ENCODE measurements around the gene CELF6.
"Not testable (repeated sequence)": the region's sequence is repeated elsewhere in the genome, so short reads cannot be mapped to it uniquely, and the experiment has no call there.

CELF6 gene

DNA sequence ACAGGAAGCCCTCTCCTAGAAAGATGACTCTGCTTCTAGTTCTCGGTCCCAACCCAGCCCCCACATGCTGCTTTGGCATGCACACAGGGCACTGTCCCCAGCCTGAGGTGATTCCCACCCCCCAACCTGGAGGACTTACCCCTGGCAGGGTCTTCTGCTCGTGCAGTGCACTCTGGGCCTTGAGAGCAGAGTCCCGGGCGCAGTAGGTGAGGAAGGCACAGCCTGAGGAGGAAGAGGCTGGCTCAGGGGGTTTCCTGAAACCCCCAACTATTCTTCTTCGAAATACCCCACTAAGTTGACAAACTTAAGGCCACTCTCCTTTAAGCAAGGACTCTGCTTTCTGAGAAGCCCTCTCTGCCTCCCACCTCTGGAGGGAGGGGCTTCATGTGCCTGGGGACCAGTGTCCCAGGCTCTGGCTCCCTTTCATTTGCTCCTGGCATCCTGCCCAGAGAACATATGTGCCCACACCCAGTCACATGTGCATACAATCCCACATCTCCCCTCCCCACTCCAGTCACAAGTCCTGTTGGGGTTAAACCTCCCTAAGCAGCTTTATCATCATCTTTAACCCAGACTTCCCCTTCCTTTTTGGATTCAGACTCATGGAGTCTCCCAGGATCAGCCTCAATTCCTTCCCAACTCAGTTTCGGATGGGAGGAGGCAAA is 4.1 kb downstream of the CELF6 start:
- FAIRE-seq = no peak

DNA sequence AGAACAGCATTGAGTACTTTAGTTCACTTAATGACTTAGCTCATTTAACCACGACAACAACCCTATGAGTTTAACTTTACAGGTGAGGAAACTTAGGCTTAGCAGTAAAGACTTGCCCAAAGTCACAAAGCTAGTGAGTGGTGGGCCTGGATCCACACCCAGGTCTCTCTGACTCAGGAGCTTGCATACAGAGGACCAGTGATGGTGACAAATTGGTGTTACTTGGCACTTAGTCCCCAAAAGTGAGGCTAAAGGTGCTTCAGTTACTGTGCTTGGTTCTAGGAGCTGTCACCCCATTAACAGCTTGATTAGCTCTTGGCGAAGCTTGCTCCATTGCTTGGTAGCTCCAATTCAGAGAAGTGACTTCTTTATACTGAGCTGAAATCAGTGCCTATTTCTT is 6.1 kb downstream of the CELF6 start:
- no peak for FAIRE-seq

- no peak for FAIRE-seq
Measured at GRCh38 chr15:72313448-72313840, 6.5 kb downstream of the CELF6 start.

- FAIRE-seq = no peak
Measured at GRCh38 chr15:72312605-72313447, 7.1 kb downstream of the CELF6 start.

DNA sequence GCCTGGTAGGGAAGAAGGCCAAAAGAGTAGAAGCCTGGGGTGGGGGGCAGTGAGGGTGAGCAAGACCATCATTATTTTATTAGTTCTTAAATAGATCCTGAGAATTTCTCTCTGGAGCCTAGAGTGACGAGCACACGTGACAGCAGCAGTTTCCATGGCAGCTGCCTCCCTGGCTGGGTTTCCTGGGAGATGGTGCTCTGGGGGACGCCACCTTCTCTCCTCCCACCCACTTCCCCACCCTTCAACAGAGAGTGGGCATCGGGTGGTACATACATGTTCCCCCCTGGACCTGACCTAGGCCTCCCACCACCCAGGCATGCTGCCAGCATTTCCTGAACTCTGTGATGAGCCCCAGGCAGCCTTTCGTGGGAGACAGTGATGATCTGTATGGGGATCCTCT is 12.9 kb downstream of the CELF6 start:
- no peak for FAIRE-seq

GRCh38 chr15:72306211-72306785 is 13.7 kb downstream of the CELF6 start:
- no peak for FAIRE-seq

DNA sequence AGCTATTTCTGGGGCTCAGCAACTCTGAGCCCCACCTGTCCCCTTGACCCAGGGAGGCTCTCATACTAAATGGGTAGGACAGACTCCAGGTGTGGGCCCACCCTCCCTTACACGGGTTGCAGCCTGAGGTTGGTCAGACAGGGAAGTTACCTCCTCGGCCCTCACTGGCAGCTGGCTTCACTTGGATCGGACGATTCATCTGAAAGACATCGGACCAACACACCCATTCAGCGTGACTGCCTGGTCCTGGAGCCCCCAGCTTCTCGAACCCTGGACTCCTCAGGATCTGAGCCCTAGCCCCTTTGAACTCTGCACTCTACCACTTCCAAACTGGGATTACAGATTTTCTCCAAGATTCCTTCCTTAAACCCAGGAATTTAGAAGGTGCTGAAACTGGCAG is 15.4 kb downstream of the CELF6 start:
- FAIRE-seq = no peak

DNA sequence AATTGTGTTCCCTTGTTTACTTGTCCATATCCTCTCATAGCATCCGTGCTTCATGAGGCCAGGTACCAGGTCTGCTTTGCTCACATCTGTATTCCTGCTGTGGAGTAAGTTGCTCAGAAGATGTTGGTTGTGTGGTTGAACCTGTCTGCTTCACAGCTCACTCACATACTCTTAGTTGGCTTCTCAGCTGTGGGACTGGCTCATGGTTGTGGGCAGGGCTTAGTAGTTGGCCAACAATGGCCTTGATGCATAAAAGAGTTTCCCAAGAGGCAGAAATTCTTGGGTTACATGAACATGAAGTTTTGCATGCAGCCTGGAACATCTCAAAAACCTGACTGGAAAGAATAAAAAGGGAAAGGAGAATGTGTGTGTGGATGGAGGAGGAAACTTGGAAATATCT is 17.0 kb downstream of the CELF6 start:
- no peak for FAIRE-seq

DNA sequence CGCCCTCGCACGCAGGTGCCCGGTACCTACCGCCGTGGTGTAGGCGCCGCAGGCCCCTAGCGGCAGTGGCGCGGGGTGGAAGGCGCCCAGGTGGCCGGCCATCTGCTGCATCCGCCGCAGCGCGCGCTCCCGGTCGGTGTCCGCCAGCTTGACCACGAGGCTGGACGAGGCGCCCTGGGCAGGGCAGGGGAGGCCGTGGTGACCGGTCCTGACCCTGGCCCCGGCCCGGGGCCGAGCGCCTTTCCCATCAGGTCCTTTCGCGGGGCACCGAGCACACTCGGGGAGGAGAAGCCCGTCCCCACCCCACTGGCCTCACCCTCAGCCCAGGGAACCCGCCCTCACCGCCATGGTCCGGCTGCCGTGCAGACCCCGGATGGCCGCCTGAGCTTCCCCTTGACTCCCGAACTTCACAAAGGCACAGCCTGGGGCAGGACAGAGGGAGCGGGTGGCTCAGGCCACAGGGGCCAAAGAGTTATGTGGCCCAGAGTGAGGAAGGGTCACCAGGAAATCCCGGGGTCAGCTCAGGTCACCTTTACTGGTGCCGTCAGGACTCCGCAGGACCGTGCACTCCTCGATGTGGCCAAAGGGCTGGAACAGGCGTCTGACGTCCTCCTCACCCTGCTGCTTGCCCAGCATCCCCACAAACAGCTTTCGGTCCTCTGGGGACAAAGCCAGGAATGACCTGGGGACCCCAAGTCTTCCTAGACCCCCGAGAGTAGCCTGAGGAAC is 30.2 kb downstream of the CELF6 start:
- FAIRE-seq = no peak

DNA sequence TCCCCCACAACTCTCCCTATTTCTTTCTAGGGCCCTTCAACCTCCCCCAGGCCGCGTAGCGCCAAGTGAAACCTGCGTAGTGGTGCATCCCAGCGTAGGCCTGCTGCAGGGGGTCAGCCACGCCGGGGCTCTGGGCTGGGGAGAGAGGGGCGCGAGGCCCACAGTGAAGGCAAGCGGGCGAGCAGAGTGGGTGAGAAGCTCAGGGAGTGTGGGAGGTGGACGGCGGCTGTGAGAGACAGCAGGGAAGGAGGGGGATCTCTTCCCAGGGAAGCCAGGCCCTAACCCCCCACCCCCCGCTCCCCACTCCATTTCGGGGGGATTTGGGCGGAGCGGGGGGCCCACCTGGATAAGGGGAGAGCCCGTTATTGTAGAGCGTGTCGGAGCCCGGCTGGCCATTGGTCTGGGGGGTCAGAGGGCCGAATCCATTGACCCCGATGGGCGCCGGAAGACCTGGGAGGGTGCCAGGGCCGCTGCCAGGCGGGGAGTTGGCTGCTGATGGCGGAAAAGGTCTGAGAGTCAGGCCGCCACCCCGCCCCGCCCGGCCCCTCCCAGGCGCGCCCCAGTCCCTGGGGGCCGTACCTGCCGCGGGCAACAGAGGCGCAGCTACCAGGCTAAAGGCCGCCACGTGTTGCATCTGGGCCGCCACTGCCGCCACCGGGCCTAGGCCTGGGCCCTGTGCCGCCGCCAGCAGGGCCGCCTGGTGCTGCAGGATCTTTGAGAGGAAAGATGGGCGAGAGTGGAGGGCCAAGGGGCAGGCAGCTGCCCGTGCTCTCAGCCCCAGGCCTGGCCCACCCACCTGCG is 31.0 kb downstream of the CELF6 start:
- no peak for FAIRE-seq

DNA sequence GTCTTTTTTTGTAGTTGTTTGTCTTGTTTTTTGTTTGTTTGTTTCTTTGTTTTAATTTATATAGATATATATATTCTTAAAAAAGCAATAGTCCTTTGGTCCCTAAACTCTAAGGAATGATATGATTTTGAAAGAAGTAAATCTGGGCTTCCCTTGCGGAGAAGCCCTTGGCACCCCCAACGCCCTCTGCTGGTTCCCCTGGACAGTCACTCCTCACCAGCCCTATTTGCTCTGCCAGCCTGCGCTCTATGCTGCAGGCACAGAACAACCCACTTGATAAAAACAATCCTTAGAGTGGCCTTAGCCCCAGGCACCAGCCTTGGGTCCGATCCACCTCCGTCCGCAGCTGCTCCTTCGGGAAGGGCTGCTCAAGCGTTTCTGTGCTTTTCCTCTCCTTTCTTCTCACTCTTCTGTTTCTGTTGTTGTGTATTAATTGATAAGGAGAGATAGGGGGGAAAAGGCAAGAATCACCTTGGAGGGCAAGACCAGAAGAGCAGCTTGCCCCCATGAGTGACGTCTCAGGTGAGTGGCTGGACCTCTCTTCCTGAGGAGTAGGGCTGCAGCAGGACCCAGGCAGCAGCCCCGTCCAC is 33.9 kb downstream of the CELF6 start:
- FAIRE-seq = no peak

DNA sequence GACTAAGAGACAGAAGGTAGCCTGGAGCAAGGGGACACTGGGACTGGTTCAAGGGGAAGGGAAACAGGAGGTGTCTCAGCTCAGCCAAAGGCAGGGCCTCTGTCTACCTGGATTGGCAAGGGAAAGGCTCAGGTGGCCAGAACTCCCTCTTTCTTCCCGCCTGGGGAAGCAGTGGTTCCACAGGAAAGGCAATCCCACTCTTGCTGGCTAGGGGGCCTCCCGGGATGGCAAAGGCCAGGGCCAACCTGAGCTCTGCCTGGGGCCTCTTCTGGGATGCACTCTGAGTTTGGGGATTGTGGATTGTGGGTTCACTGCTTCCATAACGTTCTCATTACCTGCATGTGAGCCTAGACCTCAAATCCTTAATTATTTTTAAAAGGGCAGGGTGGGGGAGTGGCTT is 34.6 kb downstream of the CELF6 start:
- no peak for FAIRE-seq

DNA sequence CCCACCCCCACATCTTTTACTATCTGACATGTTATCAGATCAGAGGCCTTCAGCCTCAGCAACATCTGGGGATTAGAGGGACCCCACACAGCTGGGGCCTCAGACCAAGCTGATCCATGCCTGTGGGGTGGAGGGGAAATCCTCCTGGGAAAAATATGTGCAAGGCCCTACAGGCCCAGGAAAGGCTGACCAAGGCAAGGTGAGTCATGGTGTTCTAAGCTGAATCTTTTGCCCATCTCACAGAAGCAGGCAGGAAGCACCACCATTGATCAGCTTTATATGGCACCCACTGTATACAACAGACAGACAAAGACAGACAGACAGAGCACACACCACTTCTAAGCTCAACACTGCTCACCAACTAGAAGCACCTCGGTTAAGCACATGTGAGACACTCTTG is 35.2 kb downstream of the CELF6 start:
- FAIRE-seq = no peak

DNA sequence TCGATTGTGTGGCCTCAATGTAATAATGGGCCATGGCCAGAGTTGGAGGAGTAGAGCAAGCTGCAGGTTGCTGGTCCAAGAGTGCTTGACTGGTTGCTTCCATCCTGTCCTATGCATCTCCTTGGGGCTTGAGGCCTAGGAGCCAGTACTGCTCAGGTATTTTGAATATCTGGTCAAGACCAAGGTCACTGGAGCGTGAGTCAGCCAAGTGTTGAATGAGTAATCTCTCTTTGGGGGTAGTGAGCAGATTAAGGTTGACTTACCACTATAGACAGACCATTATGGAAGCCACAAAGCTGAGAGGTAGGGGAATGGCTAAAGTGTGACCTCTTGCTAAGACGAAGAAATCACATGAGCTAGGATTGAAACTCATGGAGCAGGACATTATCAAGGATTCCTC is 38.2 kb downstream of the CELF6 start:
- FAIRE-seq = no peak

DNA sequence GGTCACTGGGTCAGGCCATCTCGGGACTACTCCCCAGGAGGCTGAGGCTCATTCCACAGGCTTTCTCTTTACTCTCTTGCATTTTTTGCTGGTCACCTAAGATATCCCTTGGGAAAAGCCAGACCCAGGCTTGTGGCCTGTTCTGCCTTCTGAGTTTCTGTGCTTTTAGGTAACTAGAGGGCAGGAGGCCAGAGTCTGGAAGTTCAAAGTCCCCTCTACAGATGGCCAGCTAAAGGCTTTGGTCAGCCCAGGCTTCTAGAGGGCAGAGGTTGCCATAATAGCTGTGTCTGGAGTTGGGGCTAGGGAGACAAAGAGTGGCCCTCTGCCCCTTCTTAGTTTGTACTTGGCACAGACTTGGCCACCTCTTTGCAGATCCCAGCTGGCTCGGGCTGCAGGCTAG is 39.2 kb downstream of the CELF6 start:
- no peak for FAIRE-seq

DNA sequence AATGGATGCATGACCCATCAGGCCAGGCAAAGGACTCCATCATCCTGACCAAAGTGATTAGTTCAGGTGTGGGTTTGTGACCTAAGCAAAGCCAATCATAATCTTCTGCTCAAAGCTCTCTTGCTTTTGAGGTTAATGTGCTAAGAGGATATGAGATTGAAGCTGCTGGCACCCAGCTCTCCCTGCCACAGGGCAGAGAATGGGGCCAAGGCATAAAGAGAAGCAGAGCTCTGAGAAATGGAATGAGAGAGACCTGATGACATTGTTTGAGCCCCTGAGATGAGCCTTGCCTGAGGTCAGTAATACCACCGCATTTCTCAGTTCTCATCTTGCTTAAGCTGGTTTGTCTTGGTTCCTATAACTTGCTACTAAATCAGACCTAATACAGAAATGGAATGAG is 41.2 kb downstream of the CELF6 start:
- no peak for FAIRE-seq

DNA sequence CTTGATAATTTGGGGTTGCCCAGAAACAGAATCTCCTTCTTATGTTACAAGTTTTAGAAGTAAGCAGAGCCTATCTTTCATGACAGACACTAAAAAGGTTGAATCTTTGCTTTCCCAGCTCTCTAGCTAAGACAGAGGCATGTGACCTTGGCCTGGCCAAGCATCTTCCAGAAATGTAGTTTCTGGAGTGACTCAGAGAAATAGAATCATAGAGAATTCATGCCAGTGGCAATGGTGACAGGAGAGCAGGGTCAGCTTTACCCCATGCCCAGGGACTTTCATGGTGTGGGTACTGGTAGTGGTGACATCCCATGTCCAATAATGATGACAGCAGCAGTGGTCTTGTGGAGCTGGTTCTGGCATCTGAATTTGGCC is 43.6 kb downstream of the CELF6 start:
- no peak for FAIRE-seq

- FAIRE-seq = not testable (repeated sequence)
Measured at GRCh38 chr15:72275635-72276325, 44.2 kb downstream of the CELF6 start.

DNA sequence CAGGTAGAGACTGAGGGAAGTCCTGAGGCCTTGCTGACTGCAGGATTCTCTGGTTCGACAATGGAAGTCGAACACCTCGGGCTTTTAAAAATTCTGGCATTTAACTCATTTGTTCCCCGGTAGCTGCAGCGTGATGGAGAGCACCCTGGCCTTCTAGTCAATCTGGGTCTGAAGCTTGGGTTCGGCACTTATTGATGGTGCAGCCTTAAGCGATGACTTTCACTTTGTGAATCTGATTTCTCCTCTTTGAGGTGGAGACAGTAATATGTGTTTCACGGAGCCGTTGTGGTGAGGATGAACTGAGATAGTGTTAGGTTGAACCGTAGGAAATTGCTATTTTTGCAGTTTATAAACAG is 47.0 kb downstream of the CELF6 start:
- no peak for FAIRE-seq

DNA sequence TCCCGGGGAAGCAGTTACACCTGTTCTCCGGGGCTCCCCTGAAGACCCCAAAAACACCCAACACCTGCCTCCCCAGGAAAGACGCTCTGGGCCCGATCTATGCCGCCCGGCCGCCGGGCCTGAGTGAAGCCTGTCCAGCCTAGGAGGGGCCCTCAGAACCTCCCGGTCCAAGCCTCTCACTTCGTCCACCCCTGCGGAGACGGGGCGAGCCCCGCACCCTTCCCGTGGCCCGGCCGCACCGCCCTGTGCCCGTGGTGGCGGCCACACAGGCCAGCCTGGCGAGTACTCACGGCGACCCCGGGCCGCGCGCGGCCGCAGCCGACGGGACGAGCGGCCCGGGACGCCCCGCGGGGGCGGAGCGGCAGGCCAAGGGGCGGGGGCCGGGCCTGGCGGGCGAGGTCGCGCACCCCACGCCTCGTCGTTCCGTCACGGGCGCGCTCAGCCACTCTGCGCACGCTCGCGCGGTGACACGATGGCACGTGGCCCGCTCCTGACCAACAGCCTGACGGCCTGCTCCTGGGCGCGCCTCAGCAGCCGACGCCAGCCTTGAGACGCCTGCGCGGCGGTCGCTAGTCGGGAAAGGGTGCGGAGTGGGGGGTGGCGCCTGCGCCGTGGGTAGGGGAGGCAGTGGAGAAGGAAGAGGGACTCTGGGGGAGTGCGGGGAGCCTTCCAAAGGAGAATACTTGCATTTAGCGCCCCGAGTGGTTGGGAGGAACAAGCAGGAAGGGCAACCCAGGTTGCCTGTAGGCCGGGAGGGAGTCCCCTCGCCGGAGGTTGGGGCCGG is 47.6 kb downstream of the CELF6 start, which contains the start of gene PARP6:
Gene PARP6 (minus strand): TSS at position 342 of the 784 bp plus-strand sequence. CDS start 5,077 bp downstream, outside the sequence.
- FAIRE-seq = no peak

DNA sequence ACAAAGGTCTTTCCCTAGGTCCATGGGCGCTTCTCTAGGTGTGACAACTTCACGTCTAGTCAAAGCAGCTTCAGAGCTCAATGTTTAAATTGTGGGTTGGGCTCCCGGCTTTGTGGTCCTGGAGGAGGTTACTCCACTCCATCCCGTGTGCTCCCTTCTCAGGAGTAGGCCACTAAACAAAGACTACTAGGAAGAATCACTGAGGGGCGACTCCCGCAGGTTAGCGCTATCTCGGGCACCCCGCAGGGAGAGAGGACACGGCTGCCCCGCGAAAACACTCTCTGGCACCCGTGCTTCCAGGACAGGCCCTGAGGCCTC is 48.1 kb downstream of the CELF6 start:
- FAIRE-seq = no peak

All from colon (tissue), 2 donors.